T-cell (primary cell): ENCODE data around the gene RELA. TPM values are rescaled to one million over a fixed set of nuclear protein-coding genes. Genes with fewer than 3 reads are reported as not detected.
A peak's percentile ranks its signal among the peaks of the same experiment; 100 is the strongest.
"Not testable (repeated sequence)": the region's sequence is repeated elsewhere in the genome, so short reads cannot be mapped to it uniquely, and the experiment has no call there.

ENCODE experiments used
- ATAC-seq, 4 experiments: fragments of 200-7000 bp in 3 of 4; fragments of 150-1000 bp in 1 of 4; cut with Tn5 transposase; replicated peaks in 1 of 4; 1 replicate in 3 of 4; 2 replicates in 1 of 4; pipeline ENCODE4 v1.10.0; 2021; ENCODE audit warnings: moderate library complexity in 3 of 4, mild to moderate bottlenecking in 2 of 4, moderate number of reproducible peaks in 1 of 4
- CTCF ChIA-PET, 2 donors: fragments of 300-600 bp; sonication (Branson Sonifier 250); formaldehyde crosslinking; loops; one replicate each; lab custom pipeline; 2022; ENCODE audit warnings: antibody characterized with exemption in 2 of 2; lab: Charles Lee
- POLR2A ChIA-PET, 2 donors: fragments of 300-600 bp; sonication (Branson Sonifier 250); formaldehyde crosslinking; loops; one replicate each; lab custom pipeline; 2022; ENCODE audit warnings: antibody characterized with exemption in 2 of 2; lab: Charles Lee
- DNase-seq, 35 experiments: peaks; one replicate each; pipeline versions ENCODE4 v3.0.0 to v3.0.0-alpha.2; 2013 to 2023
- H3K27ac ChIP-seq: one replicate; pipeline ENCODE4 v1.5.1; 2013; ENCODE audit warnings: low read length
- H3K27me3 ChIP-seq, 2 experiments: replicated peaks in 1 of 2; 1 replicate in 1 of 2; 2 replicates in 1 of 2; pipeline versions ENCODE4 v1.6.1 to v1.7.0; 2013; ENCODE audit warnings: low read length in 1 of 2, mixed read lengths in 1 of 2; ENCODE audit not compliant: control insufficient read depth in 2 of 2, insufficient read depth in 2 of 2; ENCODE audit errors: extremely low read depth in 1 of 2
- H3K36me3 ChIP-seq, 2 donors: 1 replicate in 1 of 2; 2 replicates in 1 of 2; pipeline versions ENCODE4 v1.6.1 to v1.7.0; 2013; ENCODE audit warnings: low read length in 1 of 2; ENCODE audit not compliant: control insufficient read depth in 2 of 2, insufficient read depth in 1 of 2; ENCODE audit errors: extremely low read depth in 1 of 2
- H3K4me1 ChIP-seq, 2 experiments: 1 replicate in 1 of 2; 2 replicates in 1 of 2; pipeline versions ENCODE4 v1.6.1 to v1.7.0; 2013; ENCODE audit warnings: low read length in 2 of 2, mixed read lengths in 1 of 2; ENCODE audit not compliant: insufficient read depth in 2 of 2, control insufficient read depth in 1 of 2; ENCODE audit errors: extremely low read depth in 1 of 2
- H3K4me3 ChIP-seq, 2 donors: 1 replicate in 1 of 2; 2 replicates in 1 of 2; pipeline versions ENCODE4 v1.5.1 to v1.7.0; 2013; ENCODE audit warnings: mild to moderate bottlenecking in 2 of 2, low read length in 1 of 2, moderate library complexity in 1 of 2; ENCODE audit not compliant: control insufficient read depth in 1 of 2; ENCODE audit errors: extremely low read depth in 1 of 2
- H3K9me3 ChIP-seq: 2 replicates; pipeline ENCODE4 v1.7.0; 2013
- H3K27ac Mint-ChIP-seq, 2 donors: one replicate each; pipeline ENCODE4 v1.8.0; 2020 to 2021; ENCODE audit warnings: mild to moderate bottlenecking in 2 of 2, mixed read lengths in 2 of 2
- H3K27me3 Mint-ChIP-seq, 2 donors: one replicate each; pipeline ENCODE4 v1.8.0; 2021 to 2022; ENCODE audit warnings: mixed read lengths in 2 of 2
- H3K36me3 Mint-ChIP-seq: one replicate; pipeline ENCODE4 v1.8.0; 2021; ENCODE audit warnings: mixed read lengths
- H3K4me1 Mint-ChIP-seq, 3 donors: one replicate each; pipeline ENCODE4 v1.8.0; 2020 to 2022; ENCODE audit warnings: mixed read lengths in 3 of 3, mild to moderate bottlenecking in 1 of 3
- H3K4me3 Mint-ChIP-seq, 3 donors: one replicate each; pipeline ENCODE4 v1.8.0; 2020 to 2022; ENCODE audit warnings: mild to moderate bottlenecking in 3 of 3, mixed read lengths in 3 of 3, moderate library complexity in 3 of 3
- H3K9me3 Mint-ChIP-seq, 3 donors: one replicate each; pipeline ENCODE4 v1.8.0; 2020 to 2022; ENCODE audit warnings: mixed read lengths in 3 of 3
- WGBS: methylation state at CpG from one replicate; pipeline ENCODE4 v1.1.5; 2013; ENCODE audit warnings: missing lambda C conversion rate; ENCODE audit not compliant: insufficient coverage; 5-methylcytosine and 5-hydroxymethylcytosine counted together
- total RNA-seq, 35 experiments: library from RNA in 6 of 35; stranded (reverse) in 6 of 35; fragments of 120-200 nt in 1 of 35; gene quantifications; one replicate each; pipeline versions ENCODE4 v1.2.1 to v1.2.4 and lab custom pipeline; 2013 to 2026

The RELA gene
- total RNA-seq, 5 donors from 2014 or later (not counting 1 experiment from before 2014, with no cell fraction given): 155 to 302 (median 172) TPM

DNA sequence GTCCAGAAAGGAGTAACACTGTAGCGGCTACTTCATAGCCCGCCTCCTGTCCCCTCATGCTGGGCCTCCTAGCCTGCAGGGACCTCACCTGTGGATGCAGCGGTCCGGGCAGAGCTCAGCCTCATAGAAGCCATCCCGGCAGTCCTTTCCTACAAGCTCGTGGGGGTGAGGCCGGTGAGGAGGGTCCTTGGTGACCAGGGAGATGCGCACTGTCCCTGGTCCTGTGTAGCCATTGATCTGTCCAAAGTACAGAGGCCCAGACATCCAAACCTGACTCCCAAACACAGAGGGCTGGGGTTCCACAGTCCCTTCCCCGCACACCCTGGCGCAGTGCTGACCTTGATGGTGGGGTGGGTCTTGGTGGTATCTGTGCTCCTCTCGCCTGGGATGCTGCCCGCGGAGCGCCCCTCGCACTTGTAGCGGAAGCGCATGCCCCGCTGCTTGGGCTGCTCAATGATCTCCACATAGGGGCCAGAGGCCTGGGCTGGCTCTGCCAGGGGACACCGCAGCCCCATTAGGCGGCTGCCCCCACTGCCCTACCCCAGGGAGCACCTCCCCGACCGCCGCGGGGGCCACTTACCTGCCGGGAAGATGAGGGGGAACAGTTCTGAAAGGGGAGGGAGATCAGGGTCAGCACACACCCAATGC is 993 bp downstream of the RELA start:
- Mint-ChIP-seq H3K27me3 (no peaks in the 10 kb centered on the region), H3K4me1 (peaks cover 45 to 49% (median 46%) of the 10 kb centered on the region in 3 donors), H3K36me3 (peaks cover 30% of the 10 kb centered on the region), H3K9me3 (no peaks in the 10 kb centered on the region), H3K27ac (peak overlapping the region; percentile 83 to 84), H3K4me3 (peak overlapping the region; percentile 83 to 87 (median 84))
- H3K36me3 ChIP-seq: peaks cover 11 to 53% of the 10 kb centered on the region in 2 donors
- H3K27me3 ChIP-seq: no peaks in the 10 kb centered on the region
- CTCF ChIA-PET: no interaction called here
- no peaks in the 10 kb centered on the region for H3K9me3 ChIP-seq
- POLR2A ChIA-PET: interaction anchor here in 1 of 2 donors (1.8 kb wide), 1 partner anchor 19 kb away, joined by 5 read pairs; no protein-coding TSS in a partner anchor
- peaks cover 6 to 57% of the 10 kb centered on the region in 2 experiments for H3K4me1 ChIP-seq
- peak in 1 of 35 experiments; percentile 11 for DNase-seq
- H3K4me3 ChIP-seq: peak overlapping the region; percentile 67 to 97
- 97% methylated on average over 7 of the region's 25 CpGs for WGBS
- H3K27ac ChIP-seq: peak overlapping the region; percentile 88
- ATAC-seq: no peak

DNA sequence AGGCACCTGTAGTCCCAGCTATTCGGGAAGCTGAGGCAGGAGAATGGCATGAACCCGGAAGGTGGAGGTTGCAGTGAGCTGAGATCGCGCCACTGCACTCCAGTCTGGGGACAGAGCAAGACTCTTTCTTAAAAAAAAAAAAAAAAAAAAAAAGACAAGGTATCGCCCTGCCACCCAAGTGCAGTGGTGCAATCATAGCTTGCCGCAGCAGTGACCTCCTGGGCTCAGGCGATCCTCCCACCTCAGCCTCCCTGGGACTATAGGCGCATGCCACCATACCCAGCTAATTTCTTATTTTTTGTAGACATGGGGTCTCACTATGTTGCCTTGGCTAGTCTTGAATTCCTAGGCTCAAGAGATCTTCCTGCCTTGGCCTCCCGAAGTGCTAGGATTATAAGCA is 1.8 kb downstream of the RELA start:
- H3K27me3 Mint-ChIP-seq, H3K4me3 ChIP-seq, DNase-seq, H3K9me3 ChIP-seq, ATAC-seq, H3K9me3 Mint-ChIP-seq, H3K27me3 ChIP-seq, CTCF ChIA-PET: not testable (repeated sequence)
- H3K27ac Mint-ChIP-seq: peak overlapping the region; percentile 36 to 83
- 80% methylated on average over 1 of the region's 9 CpGs for WGBS
- H3K27ac ChIP-seq: peak overlapping the region; percentile 88
- H3K36me3 Mint-ChIP-seq: peaks cover 36% of the 10 kb centered on the region
- peaks cover 6 to 57% of the 10 kb centered on the region in 2 experiments for H3K4me1 ChIP-seq
- POLR2A ChIA-PET: interaction anchor here (0.6 to 1.8 kb wide), 6 partner anchors 13 to 1691 kb away, joined by 3 to 11 read pairs (median 8); no protein-coding TSS in a partner anchor
- H3K4me3 Mint-ChIP-seq: peak overlapping the region; percentile 83 to 87 (median 84)
- H3K36me3 ChIP-seq: peaks cover 11 to 59% of the 10 kb centered on the region in 2 donors
- peaks cover 48 to 51% (median 51%) of the 10 kb centered on the region in 3 donors for H3K4me1 Mint-ChIP-seq

DNA sequence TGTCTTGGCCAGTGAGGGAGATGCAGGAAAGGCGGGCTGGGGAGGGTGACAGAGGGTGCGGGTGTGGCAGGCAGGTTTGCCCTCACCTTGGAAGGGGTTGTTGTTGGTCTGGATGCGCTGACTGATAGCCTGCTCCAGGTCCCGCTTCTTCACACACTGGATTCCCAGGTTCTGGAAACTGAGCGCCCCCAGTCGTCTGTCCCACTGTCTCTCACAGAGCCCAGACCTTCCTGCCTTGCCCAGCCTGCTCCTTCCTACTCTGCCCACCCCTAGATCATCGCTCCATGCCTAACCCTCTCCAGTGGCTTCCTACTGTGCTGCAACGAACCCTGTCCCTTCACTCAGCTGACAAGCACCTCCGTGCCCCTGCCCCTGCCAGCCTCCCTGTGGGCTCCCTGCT is 2.7 kb downstream of the RELA start:
- H3K4me1 ChIP-seq: peaks cover 6 to 59% of the 10 kb centered on the region in 2 experiments
- Mint-ChIP-seq H3K27ac (peak overlapping the region; percentile 52 to 69), H3K36me3 (peaks cover 44% of the 10 kb centered on the region), H3K4me3 (peak overlapping the region; percentile 44 to 87 (median 68)), H3K4me1 (peaks cover 50 to 54% (median 54%) of the 10 kb centered on the region in 3 donors), H3K9me3 (no peaks in the 10 kb centered on the region), H3K27me3 (no peaks in the 10 kb centered on the region)
- H3K9me3 ChIP-seq: no peaks in the 10 kb centered on the region
- POLR2A ChIA-PET: interaction anchor here in 1 of 2 donors (1.8 kb wide), 1 partner anchor 18 kb away, joined by 5 read pairs; no protein-coding TSS in a partner anchor
- peaks cover 16 to 68% of the 10 kb centered on the region in 2 donors for H3K36me3 ChIP-seq
- WGBS: 98% methylated on average over 5 of the region's 9 CpGs
- ATAC-seq (no peak), DNase-seq (no peak)
- H3K27me3 ChIP-seq: no peaks in the 10 kb centered on the region
- CTCF ChIA-PET: no interaction called here
- H3K27ac ChIP-seq: peak overlapping the region; percentile 16
- no peak overlapping the region for H3K4me3 ChIP-seq

DNA sequence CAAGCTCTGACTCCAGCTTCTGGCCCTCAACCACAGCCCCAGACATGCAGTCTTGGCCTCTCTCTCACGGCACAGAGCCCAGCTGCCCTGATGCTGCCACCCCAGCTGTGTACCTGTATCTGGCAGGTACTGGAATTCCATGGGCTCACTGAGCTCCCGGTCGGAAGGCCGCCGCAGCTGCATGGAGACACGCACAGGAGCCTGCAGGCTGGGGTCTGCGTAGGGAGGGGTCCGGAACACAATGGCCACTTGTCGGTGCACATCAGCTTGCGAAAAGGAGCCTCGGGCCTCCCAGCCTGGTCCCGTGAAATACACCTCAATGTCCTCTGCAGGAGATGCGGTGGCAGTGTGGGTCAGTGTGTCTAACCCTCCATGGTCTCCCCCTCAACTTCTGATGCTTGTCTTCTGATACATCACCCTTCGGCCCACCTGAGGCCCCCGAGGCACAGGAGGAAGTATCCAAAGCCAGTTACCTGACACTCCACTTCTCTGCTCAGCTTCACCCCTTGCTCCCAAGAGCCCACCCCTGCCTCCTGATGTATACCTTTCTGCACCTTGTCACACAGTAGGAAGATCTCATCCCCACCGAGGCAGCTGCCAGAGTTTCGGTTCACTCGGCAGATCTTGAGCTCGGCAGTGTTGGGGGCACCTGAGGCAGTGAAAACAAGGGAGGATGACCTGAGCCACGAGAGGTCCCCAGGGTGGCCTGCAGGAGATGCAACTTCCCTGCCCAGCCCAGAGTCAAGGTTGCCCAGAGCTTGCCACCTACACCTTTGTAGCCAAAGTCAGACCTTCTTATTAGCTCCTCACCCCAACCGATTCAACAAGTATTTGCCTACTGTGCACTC is 4.3 kb downstream of the RELA start:
- Histone ChIP-seq H3K36me3 (peaks cover 16 to 83% of the 10 kb centered on the region in 2 donors), H3K4me3 (no peak overlapping the region), H3K4me1 (peaks cover 9 to 59% of the 10 kb centered on the region in 2 experiments), H3K27ac (no peak overlapping the region), H3K27me3 (no peaks in the 10 kb centered on the region), H3K9me3 (no peaks in the 10 kb centered on the region)
- ChIA-PET CTCF (no interaction called here), POLR2A (interaction anchor here (0.8 to 1.4 kb wide), 3 partner anchors 16 to 20 kb away, joined by 3 to 6 read pairs (median 4); no protein-coding TSS in a partner anchor)
- Mint-ChIP-seq H3K4me1 (peaks cover 58 to 61% (median 58%) of the 10 kb centered on the region in 3 donors), H3K27me3 (no peaks in the 10 kb centered on the region), H3K27ac (peak overlapping the region in 1 of 2 donors; percentile 37), H3K9me3 (no peaks in the 10 kb centered on the region), H3K4me3 (no peak overlapping the region), H3K36me3 (peaks cover 49% of the 10 kb centered on the region)
- DNase-seq (peak in 1 of 35 experiments; percentile 12), ATAC-seq (no peak)
- WGBS: 99% methylated on average over 20 of the region's 21 CpGs

DNA sequence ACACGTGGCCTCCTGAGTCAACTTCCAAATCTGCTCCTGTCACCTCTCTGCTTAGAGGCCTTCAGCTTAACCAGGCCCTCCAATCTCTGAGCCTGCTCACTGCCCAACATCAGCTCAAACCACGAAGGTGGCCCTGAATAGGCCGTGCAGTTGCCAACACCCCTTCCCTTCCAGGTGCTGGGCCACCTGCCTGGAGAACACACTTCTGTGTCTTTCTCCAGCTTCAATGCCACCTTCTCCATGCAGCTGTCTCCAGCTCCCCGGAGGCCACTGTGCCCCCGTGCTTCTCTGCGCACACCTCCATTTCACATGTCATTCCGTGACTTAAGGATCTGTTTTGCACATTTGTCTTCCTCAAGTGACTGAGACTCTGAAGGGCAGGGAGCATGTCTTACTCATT is 5.3 kb downstream of the RELA start:
- Histone ChIP-seq H3K9me3 (no peaks in the 10 kb centered on the region), H3K4me1 (peaks cover 13 to 64% of the 10 kb centered on the region in 2 experiments), H3K27me3 (no peaks in the 10 kb centered on the region), H3K4me3 (no peak overlapping the region), H3K27ac (no peak overlapping the region), H3K36me3 (peaks cover 16 to 83% of the 10 kb centered on the region in 2 donors)
- no peak overlapping the region for H3K4me3 Mint-ChIP-seq
- WGBS: 94% methylated on average over 7 of the region's 7 CpGs
- ChIA-PET CTCF (no interaction called here), POLR2A (interaction anchor here (0.5 to 1.4 kb wide), 4 partner anchors 17 to 574 kb away, joined by 3 to 6 read pairs (median 4); partner anchors contain the start of gene CDCA5 (in 1 of the 2))
- H3K36me3 Mint-ChIP-seq: peaks cover 49% of the 10 kb centered on the region
- H3K27ac Mint-ChIP-seq: peak overlapping the region; percentile 8 to 31
- ATAC-seq: no peak
- DNase-seq: peak in 1 of 35 experiments; percentile 11
- H3K9me3 Mint-ChIP-seq: no peaks in the 10 kb centered on the region
- H3K27me3 Mint-ChIP-seq: no peaks in the 10 kb centered on the region
- H3K4me1 Mint-ChIP-seq: peaks cover 66 to 68% (median 67%) of the 10 kb centered on the region in 3 donors
